GM12891 (cell line): ENCODE measurements around the gene PIAS4.

ENCODE experiments used
- PAX5 ChIP-seq: IDR thresholded peaks from 2 replicates; pipeline ENCODE4 v1.6.1; 2011; ENCODE audit warnings: low read length, moderate library complexity, mild to moderate bottlenecking; ENCODE audit not compliant: insufficient read depth, severe bottlenecking
- POLR2A ChIP-seq: IDR thresholded peaks from 2 replicates; pipeline ENCODE4 v1.6.1; 2011; ENCODE audit warnings: low read depth, low read length, control low read depth
- POLR2AphosphoS5 ChIP-seq: IDR thresholded peaks from 2 replicates; pipeline ENCODE4 v1.6.1; 2011; ENCODE audit warnings: low read depth, low read length, control low read depth

- TF ChIP-seq POLR2A: no peak
- TF ChIP-seq POLR2AphosphoS5: no peak
- TF ChIP-seq PAX5: no peak
Observed at GRCh38 chr19:4058693-4059452, 51.3 kb downstream of the PIAS4 start.
